ENCODE data around the gene LYST. TPM values are rescaled to one million over a fixed set of nuclear protein-coding genes. Genes with fewer than 3 reads are reported as not detected.
A peak's percentile ranks its signal among the peaks of the same experiment; 100 is the strongest.

Gene LYST
- total and polyA plus RNA-seq, 10 of the 15 experiments (the other 5 are each of a cell fraction or from before 2014, with no cell fraction given): 3.3 to 28.1 (median 5.6) TPM

- Histone ChIP-seq H3K4me3 (no peak overlapping the region; the same call in 1 of the 2 replicates), H4K20me1 (ENCODE audit: control insufficient read depth, insufficient read depth) (no peaks in the 10 kb centered on the region), H3K9me3 (replicated peaks; ENCODE audit: control insufficient read depth, insufficient read depth, low read length) (no peaks in the 10 kb centered on the region), H3K27me3 (replicated peaks in 1 of 2; ENCODE audit: control insufficient read depth in 2 of 2, insufficient read depth in 2 of 2, low read length in 1 of 2) (no peaks in the 10 kb centered on the region), H3K27ac (ENCODE audit: control insufficient read depth, insufficient read depth) (no peak overlapping the region), H3K9ac (ENCODE audit: control insufficient read depth, insufficient read depth, low read length) (0 out of 2 replicates have a peak overlapping the region, but pooled peaks have one; percentile 16), H3K79me2 (ENCODE audit: control insufficient read depth, insufficient read depth, low read length) (peaks cover 13% of the 10 kb centered on the region), H3K4me2 (ENCODE audit: control insufficient read depth, insufficient read depth) (peak overlapping the region; percentile 29), H3K36me3 (ENCODE audit: control insufficient read depth in 2 of 2, insufficient read depth in 2 of 2, low read length in 1 of 2) (no peaks in the 10 kb centered on the region), H2AFZ (ENCODE audit: control insufficient read depth, low read depth, low read length) (no peak overlapping the region), H3K4me1 (ENCODE audit: control insufficient read depth, insufficient read depth, low read length) (peaks cover 5% of the 10 kb centered on the region; the same call in 1 of the 2 replicates)
- 81% methylated on average over 2 of the region's 3 CpGs for WGBS (ENCODE audit: insufficient coverage, insufficient replicate concordance, low lambda C conversion rate, missing lambda C conversion rate)
- FAIRE-seq: no peak
- POLR2A ChIA-PET: interaction anchor here (0.6 to 6.8 kb wide), 15 partner anchors 7 to 192 kb away, joined by 3 to 64 read pairs (median 4); no protein-coding TSS in a partner anchor
- BruUV-seq (replicated peaks): no TSS peak
- ATAC-seq: no peak
- TF ChIP-seq SMAD1 (IDR thresholded peaks at IDR 0.05; ENCODE audit: low read depth, partially characterized antibody): no peak
- TF ChIP-seq BMI1 (IDR thresholded peaks at IDR 0.05; ENCODE audit: borderline replicate concordance): no peak
- no peak for TF ChIP-seq HDGF (IDR thresholded peaks at IDR 0.05)
- TF ChIP-seq PKNOX1 (IDR thresholded peaks at IDR 0.05): no peak
- TF ChIP-seq GABPA (IDR thresholded peaks at IDR 0.05; ENCODE audit: low read depth): no peak
- TF ChIP-seq RFX5 (IDR thresholded peaks at IDR 0.05; ENCODE audit: low read depth, low read length): no peak
- no peak for TF ChIP-seq NBN (IDR thresholded peaks at IDR 0.05)
- TF ChIP-seq RBBP5 (conservative IDR thresholded peaks at IDR 0.05): no peak
- no peak for TF ChIP-seq PAX8 (IDR thresholded peaks at IDR 0.05)
- TF ChIP-seq MEF2A (IDR thresholded peaks at IDR 0.05; ENCODE audit: insufficient read depth, low read depth, low read length): no peak
- no peak for TF ChIP-seq LARP7 (IDR thresholded peaks at IDR 0.05)
- CTCF ChIA-PET: interaction anchor here (0.6 to 5.0 kb wide), 23 partner anchors 8 to 351 kb away, joined by 3 to 62 read pairs (median 5); no protein-coding TSS in a partner anchor
- SMC1A ChIA-PET (ENCODE audit: uncharacterized antibody, unreplicated experiment): interaction anchor here (0.8 to 8.5 kb wide), 33 partner anchors 8 to 110 kb away, joined by 3 to 84 read pairs (median 8); no protein-coding TSS in a partner anchor
- no peak for DNase-seq (ENCODE audit: low read depth, low spot score)
- in situ Hi-C loops (cut with MboI) (no loop called here), intact Hi-C loops (cut with micrococcal nuclease; ENCODE audit: unreplicated experiment) (loop anchor here (5.0 to 10.0 kb wide), 3 partner anchors 202 to 417 kb away; partner anchors contain the start of genes ERO1B, GPR137B and NID1)
- RAD21 ChIA-PET (ENCODE audit: unreplicated experiment): interaction anchor here (0.7 to 5.8 kb wide), 23 partner anchors 8 to 360 kb away, joined by 3 to 65 read pairs (median 6); partner anchors contain the start of gene B3GALNT2
These were observed 1.7 kb downstream of the LYST start for GRCh38 chr1:235864931-235865525.
